Hepatocyte (in vitro differentiated cells): ENCODE results near the gene TMSB4X.
"Not testable (repeated sequence)": the region's sequence is repeated elsewhere in the genome, so short reads cannot be mapped to it uniquely, and the experiment has no call there.

Experiments used
- EZH2 ChIP-seq: fragments of 200-600 bp; sonication (generic); IDR thresholded peaks from 2 replicates; pipeline ENCODE4 v1.6.1; 2016; ENCODE audit warnings: antibody characterized with exemption, mild to moderate bottlenecking, borderline replicate concordance
- EZH2phosphoT487 ChIP-seq: fragments of 200-600 bp; sonication (generic); IDR thresholded peaks from one replicate; pipeline ENCODE4 v1.6.1; 2018; ENCODE audit warnings: antibody characterized with exemption, mild to moderate bottlenecking, low read depth, moderate library complexity; ENCODE audit not compliant: unreplicated experiment, severe bottlenecking
- TF ChIP-seq, protein P1 (sequence below): fragments of 200-600 bp; sonication (generic); IDR thresholded peaks from 2 replicates; pipeline ENCODE4 v1.5.1; 2016; ENCODE audit warnings: antibody characterized with exemption, mild to moderate bottlenecking; ENCODE audit not compliant: poor library complexity

DNA sequence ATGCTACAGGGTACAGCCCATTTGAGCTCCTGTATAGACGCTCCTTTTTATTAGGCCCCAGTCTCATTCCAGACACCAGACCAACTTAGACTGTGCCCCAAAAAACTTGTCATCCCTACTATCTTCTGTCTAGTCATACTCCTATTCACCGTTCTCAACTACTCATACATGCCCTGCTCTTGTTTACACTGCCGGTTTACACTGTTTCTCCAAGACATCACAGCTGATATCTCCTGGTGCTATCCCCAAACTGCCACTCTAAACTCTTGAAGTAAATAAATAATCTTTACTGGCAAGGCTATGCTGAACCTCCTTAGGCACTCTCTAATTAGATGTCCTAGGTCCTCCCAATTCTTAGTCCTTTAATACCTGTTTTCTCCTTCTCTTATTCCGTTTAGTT is 30.5 kb upstream of the TMSB4X start:
- TF ChIP-seq, protein P1, sequence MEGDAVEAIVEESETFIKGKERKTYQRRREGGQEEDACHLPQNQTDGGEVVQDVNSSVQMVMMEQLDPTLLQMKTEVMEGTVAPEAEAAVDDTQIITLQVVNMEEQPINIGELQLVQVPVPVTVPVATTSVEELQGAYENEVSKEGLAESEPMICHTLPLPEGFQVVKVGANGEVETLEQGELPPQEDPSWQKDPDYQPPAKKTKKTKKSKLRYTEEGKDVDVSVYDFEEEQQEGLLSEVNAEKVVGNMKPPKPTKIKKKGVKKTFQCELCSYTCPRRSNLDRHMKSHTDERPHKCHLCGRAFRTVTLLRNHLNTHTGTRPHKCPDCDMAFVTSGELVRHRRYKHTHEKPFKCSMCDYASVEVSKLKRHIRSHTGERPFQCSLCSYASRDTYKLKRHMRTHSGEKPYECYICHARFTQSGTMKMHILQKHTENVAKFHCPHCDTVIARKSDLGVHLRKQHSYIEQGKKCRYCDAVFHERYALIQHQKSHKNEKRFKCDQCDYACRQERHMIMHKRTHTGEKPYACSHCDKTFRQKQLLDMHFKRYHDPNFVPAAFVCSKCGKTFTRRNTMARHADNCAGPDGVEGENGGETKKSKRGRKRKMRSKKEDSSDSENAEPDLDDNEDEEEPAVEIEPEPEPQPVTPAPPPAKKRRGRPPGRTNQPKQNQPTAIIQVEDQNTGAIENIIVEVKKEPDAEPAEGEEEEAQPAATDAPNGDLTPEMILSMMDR: not testable (repeated sequence)
- TF ChIP-seq EZH2, EZH2phosphoT487: not testable (repeated sequence)
